ENCODE results near the gene AGXT2.

Gene AGXT2

DNA sequence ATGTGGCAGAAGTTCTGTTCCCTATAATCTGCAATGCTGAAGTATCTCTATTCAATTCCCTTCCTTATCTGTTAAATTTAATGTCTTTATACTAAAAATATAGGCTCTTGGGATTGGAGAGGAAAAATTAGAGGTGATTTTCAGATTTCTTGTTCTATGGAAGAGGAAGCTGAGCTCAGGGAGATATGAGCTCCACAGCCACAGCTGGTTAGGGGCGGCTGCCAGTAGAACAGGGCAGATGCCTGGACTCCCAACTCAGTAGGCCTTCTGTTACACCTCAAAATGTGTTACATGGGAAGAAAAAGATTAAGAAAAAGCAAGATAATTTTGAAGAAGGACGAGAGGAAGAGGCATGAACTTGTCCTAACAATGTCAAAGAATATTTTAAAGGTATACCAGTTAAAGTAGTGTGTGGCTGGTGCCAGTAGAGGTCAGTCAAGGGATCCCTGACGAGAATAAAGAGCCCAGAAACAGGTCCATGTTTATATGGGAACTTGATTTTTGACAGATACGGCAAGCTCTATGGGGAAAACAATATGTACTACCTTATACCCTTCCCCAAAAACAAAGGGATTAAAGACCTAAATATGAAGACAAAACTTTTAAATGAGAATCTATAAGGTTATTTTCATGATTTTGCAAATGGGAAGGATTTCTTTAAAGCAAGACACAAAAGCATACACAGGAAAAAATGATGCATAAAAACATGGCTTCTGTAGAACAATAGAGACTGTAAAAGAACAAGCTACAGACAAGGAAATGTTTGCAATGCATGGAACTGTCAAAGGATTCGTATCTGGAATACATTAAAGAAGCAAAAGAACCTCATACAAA lies 89.7 kb downstream of the AGXT2 start:
- DNase-seq: no peak

DNA sequence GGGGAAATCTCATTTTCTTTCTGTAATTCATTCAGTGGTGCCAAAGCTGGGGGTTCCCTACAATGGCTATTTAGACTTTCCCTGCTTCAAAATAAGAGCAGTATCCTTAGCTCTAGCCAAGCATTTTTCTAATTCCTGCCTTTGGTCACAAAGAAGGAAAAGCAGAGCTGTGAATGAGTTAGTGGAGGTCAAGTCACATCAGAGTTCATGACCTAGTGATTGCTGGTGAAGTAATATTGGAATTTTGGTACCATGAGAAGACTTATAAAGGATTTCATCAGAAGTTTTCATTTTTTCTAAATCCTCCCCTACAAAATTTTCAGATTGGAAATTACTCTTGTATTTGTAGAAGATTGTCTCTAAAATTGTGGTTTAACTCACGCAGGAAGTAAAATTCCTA lies 90.4 kb downstream of the AGXT2 start:
- no peak for DNase-seq

All from RPMI8226 (cell line).